Measurements from ENCODE around the gene DRAP1. TPM values are rescaled to one million over a fixed set of nuclear protein-coding genes. Genes with fewer than 3 reads are reported as not detected.
"Not testable (repeated sequence)": the region's sequence is repeated elsewhere in the genome, so short reads cannot be mapped to it uniquely, and the experiment has no call there.

Gene DRAP1
- total RNA-seq, 4 donors from 2014 or later = 82.0 to 184 (median 132) TPM

DNA sequence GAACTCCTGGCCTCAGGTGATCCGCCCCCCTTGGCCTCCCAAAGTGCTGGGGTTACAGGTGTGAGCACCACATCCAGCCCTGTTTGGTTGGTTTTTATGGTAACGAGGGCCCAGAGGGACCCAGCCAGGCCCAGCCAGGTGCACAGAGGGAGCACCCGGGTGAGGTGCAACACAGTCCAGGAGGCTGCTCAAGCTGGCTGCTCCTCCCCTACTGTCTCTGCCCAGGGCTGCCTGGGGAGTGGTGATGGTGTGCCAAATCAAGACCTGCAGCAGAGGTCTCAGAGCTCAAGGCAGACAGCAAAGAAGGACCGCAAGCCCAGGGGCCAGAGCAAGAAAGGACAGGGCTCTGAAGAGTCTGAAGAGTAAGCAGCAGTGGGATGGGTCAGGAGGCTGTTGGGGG, 27.4 kb downstream of the DRAP1 start:
- Histone ChIP-seq H3K36me3 (no peaks in the 10 kb centered on the region), H3K27ac (no peak overlapping the region), H3K9me3 (no peaks in the 10 kb centered on the region), H3K27me3 (no peaks in the 10 kb centered on the region), H3K4me1 (peaks cover 12 to 26% of the 10 kb centered on the region in 2 donors), H3K4me3 (replicated peaks in 1 of 3) (no peak overlapping the region)
- DNase-seq = no peak
- TF ChIP-seq, protein P1, sequence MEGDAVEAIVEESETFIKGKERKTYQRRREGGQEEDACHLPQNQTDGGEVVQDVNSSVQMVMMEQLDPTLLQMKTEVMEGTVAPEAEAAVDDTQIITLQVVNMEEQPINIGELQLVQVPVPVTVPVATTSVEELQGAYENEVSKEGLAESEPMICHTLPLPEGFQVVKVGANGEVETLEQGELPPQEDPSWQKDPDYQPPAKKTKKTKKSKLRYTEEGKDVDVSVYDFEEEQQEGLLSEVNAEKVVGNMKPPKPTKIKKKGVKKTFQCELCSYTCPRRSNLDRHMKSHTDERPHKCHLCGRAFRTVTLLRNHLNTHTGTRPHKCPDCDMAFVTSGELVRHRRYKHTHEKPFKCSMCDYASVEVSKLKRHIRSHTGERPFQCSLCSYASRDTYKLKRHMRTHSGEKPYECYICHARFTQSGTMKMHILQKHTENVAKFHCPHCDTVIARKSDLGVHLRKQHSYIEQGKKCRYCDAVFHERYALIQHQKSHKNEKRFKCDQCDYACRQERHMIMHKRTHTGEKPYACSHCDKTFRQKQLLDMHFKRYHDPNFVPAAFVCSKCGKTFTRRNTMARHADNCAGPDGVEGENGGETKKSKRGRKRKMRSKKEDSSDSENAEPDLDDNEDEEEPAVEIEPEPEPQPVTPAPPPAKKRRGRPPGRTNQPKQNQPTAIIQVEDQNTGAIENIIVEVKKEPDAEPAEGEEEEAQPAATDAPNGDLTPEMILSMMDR (IDR thresholded peaks at IDR 0.05) = no peak
- TF ChIP-seq POLR2A (IDR thresholded peaks at IDR 0.05) = no peak
- WGBS, 2 donors = 83 to 90% methylated on average over 3 to 4 of the region's 4 CpGs
- intact Hi-C loops (cut with DNase I) = no loop called here

DNA sequence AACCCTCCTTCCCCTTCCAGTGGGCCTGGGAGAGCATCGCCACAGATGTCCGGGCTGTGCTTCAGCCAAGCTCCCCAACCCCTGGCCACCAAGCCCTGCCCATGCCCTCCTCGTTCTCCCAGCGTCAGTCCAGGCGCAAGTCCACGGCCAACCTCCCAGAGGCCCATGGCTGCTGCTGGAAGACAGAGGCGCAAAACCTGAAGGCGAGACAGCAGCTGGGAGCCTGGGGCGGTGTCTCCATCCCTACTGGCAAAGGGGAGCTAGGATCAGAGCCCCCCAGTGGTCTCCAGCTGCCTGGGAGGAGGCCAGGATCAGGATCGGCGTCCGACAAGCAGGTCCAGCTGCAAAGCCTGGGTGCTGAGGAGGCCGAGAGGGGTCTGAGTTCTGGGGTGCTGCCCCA, 27.9 kb downstream of the DRAP1 start:
- Histone ChIP-seq H3K4me1 (peaks cover 12 to 29% of the 10 kb centered on the region in 2 donors), H3K4me3 (replicated peaks in 1 of 3) (no peak overlapping the region), H3K27ac (no peak overlapping the region), H3K36me3 (no peaks in the 10 kb centered on the region), H3K9me3 (no peaks in the 10 kb centered on the region), H3K27me3 (no peaks in the 10 kb centered on the region)
- no peak for TF ChIP-seq POLR2A (IDR thresholded peaks at IDR 0.05)
- TF ChIP-seq, protein P1 (IDR thresholded peaks at IDR 0.05) = no peak
- DNase-seq = no peak
- intact Hi-C loops (cut with DNase I) = no loop called here
- 75 to 91% methylated on average over 11 to 13 of the region's 13 CpGs for WGBS, 2 donors

DNA sequence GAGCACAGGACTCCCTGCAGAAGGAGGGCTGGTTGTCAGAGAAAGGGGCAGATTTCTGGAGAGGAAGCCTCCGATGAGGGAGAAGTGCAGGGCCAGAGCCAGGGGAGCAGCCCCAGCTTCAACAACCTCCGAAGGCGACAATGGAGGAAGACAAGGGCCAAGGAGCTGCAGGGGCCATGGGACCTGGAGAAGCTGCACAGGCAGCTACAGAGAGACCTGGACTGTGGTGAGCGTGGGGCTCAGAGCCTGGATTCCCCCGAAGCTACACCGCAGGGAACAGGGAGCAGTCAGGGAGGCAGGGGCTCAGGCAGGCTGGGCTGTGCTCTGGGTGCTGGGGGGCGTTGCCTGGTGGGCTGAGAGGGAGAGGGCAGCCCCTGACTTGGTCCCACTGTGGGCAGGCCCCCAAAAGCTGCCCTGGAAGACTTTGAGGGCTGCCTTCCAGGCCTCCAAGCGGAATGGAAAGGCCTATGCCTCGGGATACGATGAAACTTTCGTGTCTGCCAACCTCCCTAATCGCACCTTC, 28.4 kb downstream of the DRAP1 start:
- no peaks in the 10 kb centered on the region for H3K9me3 ChIP-seq
- H3K27me3 ChIP-seq = no peaks in the 10 kb centered on the region
- DNase-seq = no peak
- 83 to 86% methylated on average over 12 of the region's 12 CpGs for WGBS, 2 donors
- no peak overlapping the region for H3K27ac ChIP-seq
- no peaks in the 10 kb centered on the region for H3K36me3 ChIP-seq
- TF ChIP-seq, protein P1 (IDR thresholded peaks at IDR 0.05) = no peak
- no peak for TF ChIP-seq POLR2A (IDR thresholded peaks at IDR 0.05)
- intact Hi-C loops (cut with DNase I) = no loop called here
- H3K4me3 ChIP-seq (replicated peaks in 1 of 3) = no peak overlapping the region
- H3K4me1 ChIP-seq = peaks cover 8 to 27% of the 10 kb centered on the region in 2 donors

DNA sequence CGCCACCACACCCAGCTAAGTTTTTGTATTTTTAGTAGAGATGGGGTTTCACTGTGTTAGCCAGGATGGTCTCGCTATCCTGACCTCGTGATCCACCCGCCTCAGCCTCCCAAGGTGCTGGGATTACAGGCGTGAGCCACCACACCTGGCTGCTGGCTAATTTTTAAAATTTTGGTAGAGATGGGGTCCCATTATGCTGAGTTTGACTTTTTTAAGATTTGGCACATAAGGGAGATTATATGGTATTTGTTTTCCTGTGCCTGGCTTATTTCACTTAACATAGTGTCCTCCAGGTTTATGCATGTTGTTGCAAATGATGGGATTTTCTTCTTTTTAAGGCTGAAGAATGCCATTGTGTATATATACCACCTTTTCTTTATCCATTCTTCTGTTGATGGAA, 31.5 kb downstream of the DRAP1 start:
- H3K4me3 ChIP-seq (replicated peaks in 1 of 3); DNase-seq; intact Hi-C loops (cut with DNase I); H3K27ac ChIP-seq; H3K27me3 ChIP-seq; H3K36me3 ChIP-seq; H3K9me3 ChIP-seq; H3K4me1 ChIP-seq: not testable (repeated sequence)
- WGBS, 2 donors = 96 to 100% methylated on average over 5 of the region's 5 CpGs

DNA sequence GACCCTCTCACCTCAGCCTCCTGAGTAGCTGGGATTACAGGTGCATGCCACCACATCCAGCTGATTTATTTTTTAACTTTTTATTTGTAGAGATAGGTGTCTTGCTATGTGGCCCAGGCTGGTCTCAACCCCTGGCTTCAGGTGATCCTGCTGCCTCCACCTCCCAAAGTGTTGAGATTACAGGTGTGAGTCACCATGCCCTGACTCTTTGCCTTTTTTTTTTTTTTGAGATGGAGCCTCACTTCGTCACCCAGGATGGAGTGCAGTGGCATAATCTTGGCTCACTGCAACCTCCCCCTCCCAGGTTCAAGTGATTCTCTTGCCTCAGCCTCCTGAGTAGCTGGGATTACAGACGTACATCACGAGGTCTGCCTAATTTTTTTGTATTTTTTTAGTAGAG, 32.4 kb downstream of the DRAP1 start:
- DNase-seq; H3K9me3 ChIP-seq; H3K4me1 ChIP-seq; H3K36me3 ChIP-seq; H3K27me3 ChIP-seq; intact Hi-C loops (cut with DNase I); H3K27ac ChIP-seq; H3K4me3 ChIP-seq (replicated peaks in 1 of 3): not testable (repeated sequence)
- 43 to 53% methylated on average over 3 of the region's 3 CpGs for WGBS, 2 donors

DNA sequence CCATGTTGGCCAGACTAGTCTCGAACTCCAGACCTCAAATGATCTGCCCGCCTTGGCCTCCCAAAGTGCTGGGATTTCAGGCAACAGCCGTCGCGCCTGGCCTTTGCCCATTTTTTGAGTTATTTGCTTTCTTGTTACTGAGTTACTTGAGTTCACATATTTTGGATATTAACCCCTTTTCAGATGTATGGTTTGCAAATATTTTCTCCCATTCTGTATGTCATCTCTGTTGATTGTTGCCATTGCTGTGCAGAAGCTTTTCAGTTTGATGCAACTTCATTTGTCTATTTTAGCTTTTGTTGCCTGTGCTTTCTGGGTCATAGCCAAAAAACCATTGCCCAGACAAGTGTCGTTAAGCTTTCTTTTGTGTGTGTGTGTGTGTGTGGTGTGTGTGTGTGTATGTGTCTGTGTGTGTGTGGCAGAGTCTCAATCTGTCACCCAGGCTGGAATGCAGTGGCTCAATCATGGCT, 32.9 kb downstream of the DRAP1 start:
- intact Hi-C loops (cut with DNase I) = no loop called here
- WGBS, 2 donors = 52 to 55% methylated on average over 6 of the region's 6 CpGs
- TF ChIP-seq, protein P1 (IDR thresholded peaks at IDR 0.05) = no peak
- TF ChIP-seq POLR2A (IDR thresholded peaks at IDR 0.05) = no peak
- no peaks in the 10 kb centered on the region for H3K27me3 ChIP-seq
- peaks cover 3 to 14% of the 10 kb centered on the region in 2 donors for H3K4me1 ChIP-seq
- DNase-seq = peak; percentile 78 to 82
- H3K9me3 ChIP-seq = no peaks in the 10 kb centered on the region
- no peaks in the 10 kb centered on the region for H3K36me3 ChIP-seq
- H3K27ac ChIP-seq = no peak overlapping the region
- H3K4me3 ChIP-seq (replicated peaks in 1 of 3) = no peak overlapping the region

Measured in thyroid gland (tissue), 4 donors.